H1 (cell line): Measurements from ENCODE around the gene CD247.

ENCODE experiments used
- YY1 ChIP-seq: IDR thresholded peaks from 2 replicates; pipeline ENCODE4 v1.6.1; 2011; ENCODE audit warnings: low read depth, mild to moderate bottlenecking, low read length
- TF ChIP-seq, protein P1 (sequence below), 3 experiments: IDR thresholded peaks; 1 replicate in 2 of 3; 2 replicates in 1 of 3; pipeline versions ENCODE4 v1.5.1 to v1.6.1; 2011; ENCODE audit warnings: low read length in 3 of 3, mild to moderate bottlenecking in 3 of 3, inconsistent platforms in 2 of 3, low read depth in 1 of 3, moderate library complexity in 1 of 3; ENCODE audit not compliant: insufficient read depth in 1 of 3; ENCODE audit errors: control extremely low read depth in 1 of 3
- TF ChIP-seq, protein P2 (sequence below): IDR thresholded peaks from 2 replicates; pipeline ENCODE4 v1.6.1; 2012; ENCODE audit warnings: low read length, inconsistent platforms

DNA sequence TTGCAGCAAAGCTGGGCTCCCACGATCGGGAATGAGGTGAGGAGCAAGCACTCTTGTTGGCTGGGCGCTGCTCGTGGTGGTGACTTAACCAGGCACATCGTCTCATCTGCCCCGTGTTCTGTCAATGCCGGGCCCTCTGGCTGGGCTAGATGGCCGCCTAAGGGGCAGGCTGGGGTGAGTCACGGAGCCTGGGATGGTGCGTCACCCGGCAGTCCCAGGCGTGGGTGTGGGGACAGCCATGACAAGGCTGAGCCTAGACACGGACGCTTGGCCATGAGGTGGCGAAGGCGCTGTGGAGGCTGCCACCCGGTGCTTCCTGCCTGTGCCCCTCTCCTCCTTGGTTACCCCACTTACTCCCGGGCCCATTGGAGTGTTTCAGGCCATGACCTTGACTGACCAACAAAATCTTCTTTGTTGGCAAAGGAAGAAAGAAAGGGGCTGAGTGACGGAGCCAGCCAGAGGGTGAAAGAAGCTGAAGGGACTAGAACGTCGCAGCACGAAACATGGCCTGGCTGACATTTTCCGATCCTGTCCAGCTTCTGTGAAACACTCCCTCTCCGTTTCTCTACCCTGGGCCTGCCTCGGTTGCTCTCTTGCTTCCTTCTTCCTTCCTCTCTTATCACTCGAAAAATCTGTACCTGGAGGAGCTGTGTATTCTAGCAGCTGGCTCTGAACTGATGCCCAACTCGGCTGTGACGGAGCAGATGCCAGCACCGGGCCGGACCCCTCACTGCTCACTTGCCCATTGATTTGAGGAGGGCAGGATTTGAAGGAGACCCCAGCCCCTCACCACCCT lies 596 bp downstream of the CD247 start:
- TF ChIP-seq YY1 = no peak
- TF ChIP-seq, protein P1, sequence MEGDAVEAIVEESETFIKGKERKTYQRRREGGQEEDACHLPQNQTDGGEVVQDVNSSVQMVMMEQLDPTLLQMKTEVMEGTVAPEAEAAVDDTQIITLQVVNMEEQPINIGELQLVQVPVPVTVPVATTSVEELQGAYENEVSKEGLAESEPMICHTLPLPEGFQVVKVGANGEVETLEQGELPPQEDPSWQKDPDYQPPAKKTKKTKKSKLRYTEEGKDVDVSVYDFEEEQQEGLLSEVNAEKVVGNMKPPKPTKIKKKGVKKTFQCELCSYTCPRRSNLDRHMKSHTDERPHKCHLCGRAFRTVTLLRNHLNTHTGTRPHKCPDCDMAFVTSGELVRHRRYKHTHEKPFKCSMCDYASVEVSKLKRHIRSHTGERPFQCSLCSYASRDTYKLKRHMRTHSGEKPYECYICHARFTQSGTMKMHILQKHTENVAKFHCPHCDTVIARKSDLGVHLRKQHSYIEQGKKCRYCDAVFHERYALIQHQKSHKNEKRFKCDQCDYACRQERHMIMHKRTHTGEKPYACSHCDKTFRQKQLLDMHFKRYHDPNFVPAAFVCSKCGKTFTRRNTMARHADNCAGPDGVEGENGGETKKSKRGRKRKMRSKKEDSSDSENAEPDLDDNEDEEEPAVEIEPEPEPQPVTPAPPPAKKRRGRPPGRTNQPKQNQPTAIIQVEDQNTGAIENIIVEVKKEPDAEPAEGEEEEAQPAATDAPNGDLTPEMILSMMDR (IDR thresholded peaks at IDR 0.05; ENCODE audit: control extremely low read depth in 1 of 3, insufficient read depth in 1 of 3, low read depth in 1 of 3, low read length in 3 of 3) = no peak
- TF ChIP-seq, protein P2, sequence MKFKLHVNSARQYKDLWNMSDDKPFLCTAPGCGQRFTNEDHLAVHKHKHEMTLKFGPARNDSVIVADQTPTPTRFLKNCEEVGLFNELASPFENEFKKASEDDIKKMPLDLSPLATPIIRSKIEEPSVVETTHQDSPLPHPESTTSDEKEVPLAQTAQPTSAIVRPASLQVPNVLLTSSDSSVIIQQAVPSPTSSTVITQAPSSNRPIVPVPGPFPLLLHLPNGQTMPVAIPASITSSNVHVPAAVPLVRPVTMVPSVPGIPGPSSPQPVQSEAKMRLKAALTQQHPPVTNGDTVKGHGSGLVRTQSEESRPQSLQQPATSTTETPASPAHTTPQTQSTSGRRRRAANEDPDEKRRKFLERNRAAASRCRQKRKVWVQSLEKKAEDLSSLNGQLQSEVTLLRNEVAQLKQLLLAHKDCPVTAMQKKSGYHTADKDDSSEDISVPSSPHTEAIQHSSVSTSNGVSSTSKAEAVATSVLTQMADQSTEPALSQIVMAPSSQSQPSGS = no peak
